SK-N-SH treated with all-trans-retinoic acid at 6 μM for 48 hours (cell line): ENCODE data around the gene UBL7.

Experiments
- CSDC2 ChIP-seq: fragments of 250-450 bp; sonication (Bioruptor Pico); IDR thresholded peaks from 2 replicates; pipeline ENCODE4 v1.5.0; 2020; ENCODE audit warnings: mild to moderate bottlenecking, moderate library complexity
- TOX ChIP-seq: fragments of 250-450 bp; sonication (Bioruptor Pico); IDR thresholded peaks from 2 replicates; pipeline ENCODE4 v1.8.0; 2021; ENCODE audit warnings: mild to moderate bottlenecking, moderate library complexity, borderline replicate concordance

DNA sequence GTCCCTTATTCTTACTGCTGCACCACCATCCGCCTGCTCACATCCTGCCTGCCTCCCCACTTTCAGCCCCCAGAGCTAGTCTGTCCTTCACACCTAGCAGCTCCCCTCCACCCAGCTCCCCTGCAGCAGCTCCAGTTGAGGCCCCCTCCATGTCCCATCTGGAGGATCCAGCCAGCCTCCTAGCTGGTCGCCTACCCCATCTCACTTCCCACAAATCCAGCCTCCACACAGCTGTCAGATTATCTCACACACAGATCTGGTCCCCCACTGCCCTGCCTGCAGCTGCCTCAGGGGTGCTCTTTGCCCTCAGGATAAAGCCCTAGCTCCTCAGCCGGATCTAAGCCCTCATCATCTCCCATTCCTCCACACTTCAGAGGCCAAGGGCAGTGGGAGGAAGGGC is 18.4 kb downstream of the UBL7 start:
- TF ChIP-seq CSDC2 (CRISPR knock-in tag) (no peak), TOX (CRISPR knock-in tag) (no peak)
